HG02970 (cell line): Measurements from ENCODE around the gene ECT2.
"Not testable (repeated sequence)": the region's sequence is repeated elsewhere in the genome, so short reads cannot be mapped to it uniquely, and the experiment has no call there.

Source experiments
- ATAC-seq: cut with Tn5 transposase; IDR thresholded peaks from one replicate; pipeline ENCODE4 v1.9.1; 2021; ENCODE audit warnings: mild to moderate bottlenecking, moderate library complexity, moderate number of reproducible peaks; ENCODE audit not compliant: unreplicated experiment, low FRiP score

The ECT2 gene

DNA sequence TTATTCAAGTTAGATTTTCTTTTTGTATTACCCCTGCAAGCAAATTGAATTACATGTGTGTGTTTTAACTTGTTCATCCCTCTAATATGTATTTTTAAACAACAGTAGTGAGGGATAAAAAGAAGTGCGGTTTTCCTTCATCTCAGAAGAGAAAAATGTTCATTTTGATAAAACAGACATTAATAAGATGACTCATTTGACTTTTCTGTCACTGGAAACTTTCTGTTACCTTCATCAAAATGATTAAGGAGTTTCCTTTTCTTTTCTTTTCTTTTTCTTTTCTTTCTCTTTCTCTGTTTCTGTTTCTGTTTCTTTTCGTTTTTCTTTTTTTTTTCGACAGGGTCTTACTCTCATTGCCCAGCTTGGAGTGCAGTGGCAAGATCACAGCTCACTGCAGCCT lies 53.0 kb downstream of the ECT2 start:
- no peak for ATAC-seq

DNA sequence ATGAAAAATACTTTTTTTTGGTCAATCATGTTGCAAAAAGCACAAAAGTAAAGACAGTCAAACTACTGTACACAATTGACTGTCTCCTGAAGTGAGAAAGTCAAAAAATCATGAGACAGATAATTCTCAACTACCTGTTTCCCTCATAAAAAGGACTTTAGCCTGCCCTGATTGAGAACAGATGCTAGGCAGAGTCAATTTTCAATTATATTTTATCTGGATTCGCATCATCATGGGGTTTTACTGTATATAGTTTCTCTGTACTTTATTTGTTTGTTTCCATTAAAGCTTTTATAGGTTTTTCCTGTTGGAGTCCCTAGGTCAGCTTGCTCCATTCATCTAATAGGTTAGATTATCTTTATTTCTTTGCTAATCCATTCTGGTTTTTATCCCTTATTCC lies 53.8 kb downstream of the ECT2 start:
- no peak for ATAC-seq

- ATAC-seq: no peak
Measured at GRCh38 chr3:172808969-172809546, 58.5 kb downstream of the ECT2 start.

GRCh38 chr3:172811099-172811498 lies 60.6 kb downstream of the ECT2 start:
- no peak for ATAC-seq

GRCh38 chr3:172813462-172813861 lies 62.9 kb downstream of the ECT2 start:
- ATAC-seq: no peak

- no peak for ATAC-seq
Measured at GRCh38 chr3:172814738-172815137, 64.2 kb downstream of the ECT2 start.

- no peak for ATAC-seq
Measured at GRCh38 chr3:172815857-172816256, 65.3 kb downstream of the ECT2 start.

DNA sequence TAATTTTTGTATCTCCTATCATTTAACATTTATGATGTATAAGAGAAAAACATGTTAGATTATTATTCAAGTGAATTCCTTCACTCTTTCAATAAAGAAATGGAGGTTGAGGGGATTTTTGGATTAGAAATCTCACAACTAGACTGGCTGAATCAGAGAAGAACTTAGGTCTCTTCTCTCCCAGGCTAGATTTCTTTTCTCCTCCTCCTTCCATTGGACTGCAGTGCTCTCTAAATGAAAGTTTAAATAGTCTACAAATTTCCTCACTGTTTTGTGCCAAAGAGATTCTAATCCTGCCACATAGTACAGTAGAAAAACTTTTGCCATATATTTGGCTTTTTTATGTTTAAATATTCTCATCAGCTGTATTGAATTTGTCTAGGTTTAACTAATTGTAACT lies 65.8 kb downstream of the ECT2 start:
- ATAC-seq: no peak

GRCh38 chr3:172816968-172817367 lies 66.4 kb downstream of the ECT2 start:
- ATAC-seq: no peak

DNA sequence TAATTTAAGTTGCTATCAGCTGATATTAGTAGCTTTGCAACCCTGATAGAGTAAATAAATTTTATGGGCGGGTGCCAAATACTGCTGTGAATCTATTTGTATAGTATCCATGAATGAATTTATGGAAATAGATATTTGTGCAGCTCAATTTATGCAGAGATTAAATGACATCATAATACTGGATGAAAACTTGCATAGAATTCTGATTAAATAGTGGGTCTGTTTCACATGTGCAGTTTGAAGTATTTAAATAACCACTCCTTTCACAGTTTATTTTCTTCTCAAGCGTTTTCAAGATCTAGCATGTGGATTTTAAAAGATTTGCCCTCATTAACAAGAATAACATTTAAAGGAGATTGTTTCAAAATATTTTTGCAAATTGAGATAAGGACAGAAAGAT lies 70.0 kb downstream of the ECT2 start:
- no peak for ATAC-seq

GRCh38 chr3:172824229-172824628 lies 73.7 kb downstream of the ECT2 start:
- no peak for ATAC-seq

- not testable (repeated sequence) for ATAC-seq
Measured at GRCh38 chr3:172827231-172827630, 76.7 kb downstream of the ECT2 start.

DNA sequence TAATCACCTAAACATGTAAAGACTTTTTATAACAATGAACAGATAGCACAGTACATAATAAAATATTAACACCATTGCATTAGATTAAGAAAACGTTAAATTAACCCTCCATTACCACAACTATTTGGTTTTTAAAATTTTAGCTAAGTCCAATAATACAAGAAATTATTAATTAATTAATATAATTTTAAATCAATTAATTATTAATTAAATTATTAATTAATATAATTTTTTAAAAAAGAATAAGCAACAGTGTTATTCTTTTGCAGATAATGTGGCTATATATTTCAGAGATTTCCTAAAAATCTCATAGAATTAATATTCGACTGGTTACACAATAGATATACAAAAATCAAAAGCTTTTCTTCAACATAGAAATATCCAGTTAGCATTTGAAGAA lies 82.5 kb downstream of the ECT2 start:
- no peak for ATAC-seq

DNA sequence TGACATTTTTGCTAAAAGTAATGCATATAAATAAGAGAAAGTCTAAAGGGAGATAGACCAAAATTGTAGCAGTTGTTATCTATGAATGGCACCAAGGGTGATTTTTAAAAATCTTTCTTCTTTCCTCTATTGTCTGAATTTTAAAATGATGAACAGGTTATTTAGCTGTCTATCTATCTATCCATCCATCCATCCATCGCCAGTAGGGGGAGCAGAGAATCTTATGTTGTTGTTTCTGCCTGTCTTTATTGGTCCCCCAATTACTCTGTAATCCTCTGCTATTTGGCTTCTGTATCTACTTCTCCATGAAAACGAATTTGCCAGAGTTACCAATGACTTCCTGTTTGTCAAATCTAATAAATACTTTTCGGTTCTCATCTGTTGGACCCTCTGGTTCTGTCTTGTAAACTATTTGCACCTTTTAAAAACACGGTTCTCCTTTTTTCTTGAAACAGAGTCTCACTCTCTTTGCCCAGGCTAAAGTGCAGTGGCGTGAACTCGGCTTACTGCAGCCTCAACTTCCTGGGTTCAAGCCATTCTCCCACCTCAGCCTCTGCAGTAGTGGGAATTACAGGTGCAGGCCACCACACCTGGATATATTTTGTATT lies 86.0 kb downstream of the ECT2 start:
- ATAC-seq: no peak

GRCh38 chr3:172839679-172840078 lies 89.2 kb downstream of the ECT2 start:
- no peak for ATAC-seq

- no peak for ATAC-seq
Measured at GRCh38 chr3:172840463-172840862, 89.9 kb downstream of the ECT2 start.

- ATAC-seq: no peak
Measured at GRCh38 chr3:172840913-172841312, 90.4 kb downstream of the ECT2 start.

DNA sequence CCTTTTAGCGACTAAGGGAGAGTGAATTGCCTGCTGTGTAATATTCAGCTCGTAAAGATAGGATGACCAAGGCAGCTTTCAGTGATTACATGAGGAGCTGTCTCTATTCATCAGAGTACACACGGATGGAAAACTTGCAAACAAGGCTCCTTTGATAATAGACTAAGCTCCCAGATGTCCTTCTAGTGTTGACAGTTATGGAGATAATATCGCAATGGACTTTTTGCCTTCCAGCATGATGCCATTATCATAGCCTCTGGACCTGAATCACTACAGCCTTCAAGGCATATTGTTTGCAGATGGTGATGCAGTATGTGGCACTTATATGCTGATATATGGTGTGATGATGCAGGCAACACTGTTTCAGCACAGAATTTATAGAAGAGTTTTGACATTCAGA lies 93.9 kb downstream of the ECT2 start:
- ATAC-seq: no peak

DNA sequence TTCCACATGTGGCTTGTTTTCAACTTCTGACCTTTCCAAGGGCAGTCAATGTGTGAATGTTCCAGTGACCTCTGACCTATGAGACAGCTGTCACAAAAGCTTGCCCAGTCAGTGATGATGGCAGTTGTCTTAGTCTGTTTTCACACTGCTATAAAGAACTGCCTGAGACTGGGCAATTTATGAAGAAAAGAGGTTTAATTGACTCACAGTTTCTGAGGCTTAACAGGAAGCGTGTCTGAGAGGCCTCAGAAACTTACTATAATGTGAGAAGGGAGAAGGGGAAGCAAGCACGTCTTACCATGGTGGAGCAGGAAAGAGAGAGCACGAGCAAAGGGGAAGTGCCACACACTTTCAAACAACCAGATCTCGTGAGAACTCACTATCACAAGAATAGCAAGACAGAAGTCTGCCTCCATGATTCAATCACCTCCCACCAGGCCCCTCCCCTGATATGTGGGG lies 95.6 kb downstream of the ECT2 start:
- ATAC-seq: no peak

GRCh38 chr3:172846706-172847105 lies 96.2 kb downstream of the ECT2 start:
- ATAC-seq: no peak

- ATAC-seq: no peak
Measured at GRCh38 chr3:172847292-172847691, 96.8 kb downstream of the ECT2 start.

DNA sequence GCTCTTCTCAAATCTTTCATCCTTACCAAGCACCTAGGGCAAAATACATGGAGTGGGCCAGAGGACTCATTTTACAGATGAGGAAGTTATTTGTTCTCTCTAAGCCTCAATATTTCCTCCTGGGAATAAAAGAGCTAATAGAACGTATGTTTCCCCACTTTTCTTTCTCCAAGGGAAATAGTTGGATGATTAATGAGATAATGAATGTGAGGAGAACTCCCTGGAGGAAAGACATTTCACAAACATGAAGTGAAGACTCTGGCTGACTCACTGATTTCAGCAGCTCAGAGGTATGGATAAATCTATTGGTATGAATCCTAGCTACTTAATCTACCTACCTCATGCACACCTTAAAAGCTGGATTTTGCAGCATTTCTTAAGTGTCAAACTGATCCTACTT lies 98.4 kb downstream of the ECT2 start:
- no peak for ATAC-seq

DNA sequence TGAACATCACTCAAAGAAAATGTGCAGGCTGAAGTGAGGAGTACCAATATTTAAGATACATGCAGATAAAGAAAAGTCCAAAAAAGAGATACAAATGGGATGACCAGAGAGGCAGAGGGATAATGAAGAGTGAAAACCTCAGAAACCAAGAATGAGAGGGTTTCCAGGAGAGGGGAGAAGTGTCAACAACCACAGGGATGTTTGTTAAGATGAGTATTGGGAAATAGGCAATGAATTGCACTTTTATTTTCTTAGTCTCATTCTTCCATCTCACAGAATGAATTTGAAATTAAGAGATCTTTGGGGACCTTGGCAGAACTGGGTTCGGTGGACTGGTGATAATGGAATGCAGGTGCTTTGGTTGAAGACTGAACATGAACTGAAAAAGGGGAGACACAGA lies 102.5 kb downstream of the ECT2 start:
- ATAC-seq: no peak
